ENCODE data around the gene PRSS35. TPM values are rescaled to one million over a fixed set of nuclear protein-coding genes. Genes with fewer than 3 reads are reported as not detected.

Gene PRSS35
- 0.07 and 0.27 TPM in 2 replicates for total RNA-seq

DNA sequence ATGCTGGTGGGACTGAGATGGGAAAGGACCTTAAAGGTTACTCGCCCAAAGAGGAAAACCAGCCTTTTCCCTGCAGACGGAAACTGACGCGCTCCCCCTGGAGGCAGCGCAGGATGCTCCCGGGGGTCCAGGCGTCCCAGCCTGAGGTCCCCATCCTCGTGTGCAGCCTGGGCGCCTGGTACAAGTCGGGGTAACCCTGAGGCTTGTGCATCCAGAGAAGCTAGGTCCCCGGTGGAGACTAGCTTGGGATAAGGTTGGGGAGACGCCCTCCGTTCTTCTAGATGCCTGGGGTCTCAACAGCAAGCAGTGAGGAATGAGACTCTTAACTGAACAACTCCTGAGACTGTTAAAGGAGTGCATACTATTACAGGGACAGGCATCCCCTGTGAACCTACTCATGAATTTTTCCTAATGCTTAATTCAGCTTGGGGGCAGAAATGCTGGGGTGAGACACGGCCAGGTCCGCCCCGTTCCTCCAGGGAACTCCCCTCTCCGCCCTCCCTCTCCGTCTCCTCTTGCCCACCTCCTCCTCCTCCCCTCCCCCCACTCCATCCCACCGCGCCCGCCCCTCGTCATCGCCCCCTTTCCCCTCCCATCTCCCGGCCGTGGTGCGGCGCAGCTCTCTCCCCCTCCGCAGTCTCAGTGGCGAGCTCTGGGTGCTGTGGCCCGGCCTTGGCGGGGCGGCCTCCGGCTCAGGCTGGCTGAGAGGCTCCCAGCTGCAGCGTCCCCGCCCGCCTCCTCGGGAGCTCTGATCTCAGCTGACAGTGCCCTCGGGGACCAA, at the start of gene PRSS35:
TSS of gene PRSS35 (plus strand) at position 634 of the 781 bp plus-strand sequence. CDS start 10,908 bp downstream, outside the sequence.

Other genes with a start within 250 kb of the PRSS35 start
- gene ME1, start 81.5 kb upstream of the PRSS35 start, total RNA-seq: 28.5 and 48.2 TPM in 2 replicates
- gene SNAP91, start 196.6 kb downstream of the PRSS35 start, total RNA-seq: under 0.01 TPM in 1 of 2 replicates, not detected in the other

All from thoracic aorta endothelial cell (primary cell).